Measurements from ENCODE around the gene FCN3.

- TF ChIP-seq POLR2AphosphoS5 (IDR thresholded peaks at IDR 0.05; ENCODE audit: low read depth, low read length) (no peak), TAF1 (IDR thresholded peaks at IDR 0.05; ENCODE audit: borderline replicate concordance, insufficient read depth, low read length) (no peak), FOXP2 (optimal IDR thresholded peaks at IDR 0.05; ENCODE audit: borderline replicate concordance, extremely low read depth, extremely low read length, insufficient read depth) (no peak), SIN3A (IDR thresholded peaks at IDR 0.05; ENCODE audit: borderline replicate concordance, insufficient read depth, low read length) (no peak)
- TF ChIP-seq, protein P1, sequence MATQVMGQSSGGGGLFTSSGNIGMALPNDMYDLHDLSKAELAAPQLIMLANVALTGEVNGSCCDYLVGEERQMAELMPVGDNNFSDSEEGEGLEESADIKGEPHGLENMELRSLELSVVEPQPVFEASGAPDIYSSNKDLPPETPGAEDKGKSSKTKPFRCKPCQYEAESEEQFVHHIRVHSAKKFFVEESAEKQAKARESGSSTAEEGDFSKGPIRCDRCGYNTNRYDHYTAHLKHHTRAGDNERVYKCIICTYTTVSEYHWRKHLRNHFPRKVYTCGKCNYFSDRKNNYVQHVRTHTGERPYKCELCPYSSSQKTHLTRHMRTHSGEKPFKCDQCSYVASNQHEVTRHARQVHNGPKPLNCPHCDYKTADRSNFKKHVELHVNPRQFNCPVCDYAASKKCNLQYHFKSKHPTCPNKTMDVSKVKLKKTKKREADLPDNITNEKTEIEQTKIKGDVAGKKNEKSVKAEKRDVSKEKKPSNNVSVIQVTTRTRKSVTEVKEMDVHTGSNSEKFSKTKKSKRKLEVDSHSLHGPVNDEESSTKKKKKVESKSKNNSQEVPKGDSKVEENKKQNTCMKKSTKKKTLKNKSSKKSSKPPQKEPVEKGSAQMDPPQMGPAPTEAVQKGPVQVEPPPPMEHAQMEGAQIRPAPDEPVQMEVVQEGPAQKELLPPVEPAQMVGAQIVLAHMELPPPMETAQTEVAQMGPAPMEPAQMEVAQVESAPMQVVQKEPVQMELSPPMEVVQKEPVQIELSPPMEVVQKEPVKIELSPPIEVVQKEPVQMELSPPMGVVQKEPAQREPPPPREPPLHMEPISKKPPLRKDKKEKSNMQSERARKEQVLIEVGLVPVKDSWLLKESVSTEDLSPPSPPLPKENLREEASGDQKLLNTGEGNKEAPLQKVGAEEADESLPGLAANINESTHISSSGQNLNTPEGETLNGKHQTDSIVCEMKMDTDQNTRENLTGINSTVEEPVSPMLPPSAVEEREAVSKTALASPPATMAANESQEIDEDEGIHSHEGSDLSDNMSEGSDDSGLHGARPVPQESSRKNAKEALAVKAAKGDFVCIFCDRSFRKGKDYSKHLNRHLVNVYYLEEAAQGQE (IDR thresholded peaks at IDR 0.05; ENCODE audit: insufficient read depth in 1 of 2, low read depth in 2 of 2, low read length in 2 of 2) = no peak
Measured at GRCh38 chr1:27356277-27356618, 18.4 kb downstream of the FCN3 start.

Measured in PFSK-1 (cell line).